Mammary epithelial cell (primary cell): Measurements from ENCODE around the gene NXNL1.

Experiments
- CTCF ChIP-seq, 2 donors: IDR thresholded peaks in 1 of 2; conservative IDR thresholded peaks in 1 of 2; 2 replicates each; pipeline ENCODE4 v1.5.1; 2011 to 2012; ENCODE audit warnings: inconsistent platforms in 2 of 2, low read length in 2 of 2, mild to moderate bottlenecking in 2 of 2, control low read depth in 1 of 2, low read depth in 1 of 2; ENCODE audit not compliant: insufficient read depth in 1 of 2; ENCODE audit errors: extremely low read depth in 1 of 2
- EZH2 ChIP-seq: IDR thresholded peaks from 2 replicates; pipeline ENCODE4 v1.6.1; 2012; ENCODE audit warnings: low read length, inconsistent platforms, borderline replicate concordance

- TF ChIP-seq CTCF (conservative IDR thresholded peaks at IDR 0.05 in 1 of 2, IDR thresholded peaks at IDR 0.05 in 1 of 2; ENCODE audit: extremely low read depth in 1 of 2, insufficient read depth in 1 of 2, low read depth in 1 of 2, low read length in 2 of 2) (no peak), EZH2 (no peak)
These were observed 28.8 kb upstream of the NXNL1 start for GRCh38 chr19:17489392-17490030.
